Panc1 (cell line): ENCODE results near the gene CENPP.

Experiments
- POLR2AphosphoS5 ChIP-seq: IDR thresholded peaks from 2 replicates; pipeline ENCODE4 v1.6.1; 2012; ENCODE audit warnings: mild to moderate bottlenecking, low read depth, low read length, moderate library complexity
- SIN3A ChIP-seq: IDR thresholded peaks from 2 replicates; pipeline ENCODE4 v1.6.1; 2012; ENCODE audit warnings: low read depth, mild to moderate bottlenecking, low read length, moderate library complexity, borderline replicate concordance; ENCODE audit not compliant: insufficient read depth
- TCF7L2 ChIP-seq: IDR thresholded peaks from 2 replicates; pipeline ENCODE4 v1.6.1; 2011; ENCODE audit warnings: mild to moderate bottlenecking, low read depth, low read length, inconsistent platforms
- TF ChIP-seq, protein P1 (sequence below): fragments of 450-650 bp; IDR thresholded peaks from 2 replicates; pipeline ENCODE4 v1.5.1; 2017; ENCODE audit warnings: mild to moderate bottlenecking
- TF ChIP-seq, protein P2 (sequence below), 2 experiments: IDR thresholded peaks; 2 replicates each; pipeline ENCODE4 v1.6.1; 2011 to 2012; ENCODE audit warnings: low read depth in 2 of 2, control low read depth in 1 of 2, low read length in 1 of 2, mild to moderate bottlenecking in 1 of 2, moderate library complexity in 1 of 2; ENCODE audit not compliant: insufficient read depth in 1 of 2

DNA sequence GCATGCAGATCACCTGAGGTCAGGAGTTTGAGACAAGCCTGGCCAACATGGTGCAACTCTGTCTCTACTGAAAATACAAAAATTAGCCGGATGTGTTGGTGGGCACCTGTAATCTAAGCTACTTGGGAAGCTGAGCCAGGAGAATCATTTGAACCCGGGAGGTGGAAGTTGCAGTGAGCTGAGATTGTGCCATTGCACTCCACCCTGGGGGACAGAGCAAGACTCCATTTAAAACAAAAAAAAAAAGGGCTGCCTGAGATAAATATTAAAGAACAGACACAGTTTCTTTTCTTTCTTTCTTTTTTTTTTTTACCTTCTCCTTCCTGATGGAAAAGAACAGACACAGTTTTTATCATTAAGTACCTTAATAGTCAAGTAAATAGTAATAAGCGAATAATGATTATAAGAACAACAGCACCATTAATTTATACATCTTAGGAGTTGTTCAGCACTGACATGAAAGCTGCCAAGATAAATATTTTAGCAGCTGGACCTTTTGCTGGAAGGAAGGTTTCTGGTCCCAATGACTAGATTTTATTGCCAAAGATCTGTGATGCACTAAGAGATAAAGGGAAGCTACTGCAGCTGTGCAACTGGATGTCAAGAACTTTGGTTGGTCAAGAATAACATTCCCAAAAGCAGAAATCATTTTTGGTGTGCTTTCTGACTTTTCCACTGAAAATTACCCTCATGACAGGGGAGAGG is 7.0 kb downstream of the CENPP start:
- TF ChIP-seq POLR2AphosphoS5 (no peak), SIN3A (no peak), TCF7L2 (no peak; the same call in 1 of the 2 replicates)
- TF ChIP-seq, protein P1, sequence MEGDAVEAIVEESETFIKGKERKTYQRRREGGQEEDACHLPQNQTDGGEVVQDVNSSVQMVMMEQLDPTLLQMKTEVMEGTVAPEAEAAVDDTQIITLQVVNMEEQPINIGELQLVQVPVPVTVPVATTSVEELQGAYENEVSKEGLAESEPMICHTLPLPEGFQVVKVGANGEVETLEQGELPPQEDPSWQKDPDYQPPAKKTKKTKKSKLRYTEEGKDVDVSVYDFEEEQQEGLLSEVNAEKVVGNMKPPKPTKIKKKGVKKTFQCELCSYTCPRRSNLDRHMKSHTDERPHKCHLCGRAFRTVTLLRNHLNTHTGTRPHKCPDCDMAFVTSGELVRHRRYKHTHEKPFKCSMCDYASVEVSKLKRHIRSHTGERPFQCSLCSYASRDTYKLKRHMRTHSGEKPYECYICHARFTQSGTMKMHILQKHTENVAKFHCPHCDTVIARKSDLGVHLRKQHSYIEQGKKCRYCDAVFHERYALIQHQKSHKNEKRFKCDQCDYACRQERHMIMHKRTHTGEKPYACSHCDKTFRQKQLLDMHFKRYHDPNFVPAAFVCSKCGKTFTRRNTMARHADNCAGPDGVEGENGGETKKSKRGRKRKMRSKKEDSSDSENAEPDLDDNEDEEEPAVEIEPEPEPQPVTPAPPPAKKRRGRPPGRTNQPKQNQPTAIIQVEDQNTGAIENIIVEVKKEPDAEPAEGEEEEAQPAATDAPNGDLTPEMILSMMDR = no peak
- TF ChIP-seq, protein P2, sequence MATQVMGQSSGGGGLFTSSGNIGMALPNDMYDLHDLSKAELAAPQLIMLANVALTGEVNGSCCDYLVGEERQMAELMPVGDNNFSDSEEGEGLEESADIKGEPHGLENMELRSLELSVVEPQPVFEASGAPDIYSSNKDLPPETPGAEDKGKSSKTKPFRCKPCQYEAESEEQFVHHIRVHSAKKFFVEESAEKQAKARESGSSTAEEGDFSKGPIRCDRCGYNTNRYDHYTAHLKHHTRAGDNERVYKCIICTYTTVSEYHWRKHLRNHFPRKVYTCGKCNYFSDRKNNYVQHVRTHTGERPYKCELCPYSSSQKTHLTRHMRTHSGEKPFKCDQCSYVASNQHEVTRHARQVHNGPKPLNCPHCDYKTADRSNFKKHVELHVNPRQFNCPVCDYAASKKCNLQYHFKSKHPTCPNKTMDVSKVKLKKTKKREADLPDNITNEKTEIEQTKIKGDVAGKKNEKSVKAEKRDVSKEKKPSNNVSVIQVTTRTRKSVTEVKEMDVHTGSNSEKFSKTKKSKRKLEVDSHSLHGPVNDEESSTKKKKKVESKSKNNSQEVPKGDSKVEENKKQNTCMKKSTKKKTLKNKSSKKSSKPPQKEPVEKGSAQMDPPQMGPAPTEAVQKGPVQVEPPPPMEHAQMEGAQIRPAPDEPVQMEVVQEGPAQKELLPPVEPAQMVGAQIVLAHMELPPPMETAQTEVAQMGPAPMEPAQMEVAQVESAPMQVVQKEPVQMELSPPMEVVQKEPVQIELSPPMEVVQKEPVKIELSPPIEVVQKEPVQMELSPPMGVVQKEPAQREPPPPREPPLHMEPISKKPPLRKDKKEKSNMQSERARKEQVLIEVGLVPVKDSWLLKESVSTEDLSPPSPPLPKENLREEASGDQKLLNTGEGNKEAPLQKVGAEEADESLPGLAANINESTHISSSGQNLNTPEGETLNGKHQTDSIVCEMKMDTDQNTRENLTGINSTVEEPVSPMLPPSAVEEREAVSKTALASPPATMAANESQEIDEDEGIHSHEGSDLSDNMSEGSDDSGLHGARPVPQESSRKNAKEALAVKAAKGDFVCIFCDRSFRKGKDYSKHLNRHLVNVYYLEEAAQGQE (IDR thresholded peaks at IDR 0.05; ENCODE audit: insufficient read depth in 1 of 2, low read depth in 2 of 2, low read length in 1 of 2) = no peak
